ENCODE data around the gene CHN1.

GRCh38 chr2:175004980-175005732 is at the start of gene CHN1:
- TF ChIP-seq CTCF (IDR thresholded peaks at IDR 0.05) (no peak), POLR2A (IDR thresholded peaks at IDR 0.05) (no peak)

Measured in testis (tissue), 2 donors.